Liver (tissue), 9 donors: ENCODE measurements around the gene NEAT1. TPM values are rescaled to one million over a fixed set of nuclear protein-coding genes. Genes with fewer than 3 reads are reported as not detected.

Experiments
- DNase-seq: peaks from one replicate; pipeline ENCODE4 v3.0.0-alpha.2; 2017; ENCODE audit warnings: low spot score
- H3K27ac ChIP-seq, 2 donors: one replicate each; pipeline ENCODE4 v1.7.0; 2013; ENCODE audit warnings: inconsistent platforms in 2 of 2, low read length in 2 of 2, control low read depth in 1 of 2, low read depth in 1 of 2, mild to moderate bottlenecking in 1 of 2
- H3K27me3 ChIP-seq, 4 donors: one replicate each; pipeline versions ENCODE4 v1.6.1 to v1.7.0; 2013; ENCODE audit warnings: low read length in 3 of 4, inconsistent platforms in 1 of 4, mild to moderate bottlenecking in 1 of 4, moderate library complexity in 1 of 4; ENCODE audit not compliant: control insufficient read depth in 4 of 4, insufficient read depth in 4 of 4
- H3K36me3 ChIP-seq, 4 donors: one replicate each; pipeline versions ENCODE4 v1.6.1 to v1.7.0; 2013; ENCODE audit warnings: low read length in 3 of 4, mild to moderate bottlenecking in 3 of 4, low read depth in 1 of 4, moderate library complexity in 1 of 4; ENCODE audit not compliant: control insufficient read depth in 4 of 4, insufficient read depth in 3 of 4
- H3K4me1 ChIP-seq, 4 donors: one replicate each; pipeline versions ENCODE4 v1.6.1 to v1.7.0; 2013; ENCODE audit warnings: low read length in 3 of 4, mild to moderate bottlenecking in 3 of 4, moderate library complexity in 1 of 4; ENCODE audit not compliant: control insufficient read depth in 4 of 4, insufficient read depth in 4 of 4
- H3K4me3 ChIP-seq, 3 donors: one replicate each; pipeline versions ENCODE4 v1.6.1 to v1.7.0; 2013; ENCODE audit warnings: low read length in 3 of 3, control low read depth in 1 of 3, low read depth in 1 of 3, mild to moderate bottlenecking in 1 of 3
- H3K9ac ChIP-seq, 2 donors: one replicate each; pipeline ENCODE4 v1.7.0; 2013; ENCODE audit warnings: low read length in 2 of 2, mild to moderate bottlenecking in 2 of 2, moderate library complexity in 2 of 2, control low read depth in 1 of 2, low read depth in 1 of 2
- H3K9me3 ChIP-seq, 4 donors: one replicate each; pipeline versions ENCODE4 v1.6.1 to v1.7.0; 2013; ENCODE audit warnings: low read length in 3 of 4; ENCODE audit not compliant: control insufficient read depth in 4 of 4
- EGR1 ChIP-seq, 2 donors: IDR thresholded peaks; 2 replicates each; pipeline ENCODE4 v1.6.1; 2016 to 2018; ENCODE audit warnings: antibody characterized with exemption in 2 of 2, low read depth in 2 of 2
- FOXA1 ChIP-seq: IDR thresholded peaks from 2 replicates; pipeline ENCODE4 v1.6.1; 2016; ENCODE audit warnings: antibody characterized with exemption
- GABPA ChIP-seq, 2 donors: IDR thresholded peaks in 1 of 2; conservative IDR thresholded peaks in 1 of 2; 2 replicates each; pipeline ENCODE4 v1.6.1; 2016; ENCODE audit warnings: antibody characterized with exemption in 2 of 2, mild to moderate bottlenecking in 1 of 2, moderate library complexity in 1 of 2
- HNF4A ChIP-seq, 2 donors: conservative IDR thresholded peaks; 2 replicates each; pipeline ENCODE4 v1.6.1; 2016; ENCODE audit warnings: antibody characterized with exemption in 2 of 2, mild to moderate bottlenecking in 2 of 2
- HNF4G ChIP-seq: IDR thresholded peaks from 2 replicates; pipeline ENCODE4 v1.6.1; 2016; ENCODE audit warnings: antibody characterized with exemption
- JUND ChIP-seq, 2 donors: IDR thresholded peaks; 2 replicates each; pipeline ENCODE4 v1.6.1; 2016; ENCODE audit warnings: antibody characterized with exemption in 2 of 2
- MAX ChIP-seq: IDR thresholded peaks from 2 replicates; pipeline ENCODE4 v1.6.1; 2016; ENCODE audit warnings: antibody characterized with exemption
- NR2F2 ChIP-seq: IDR thresholded peaks from 2 replicates; pipeline ENCODE4 v1.6.1; 2016; ENCODE audit warnings: antibody characterized with exemption
- RAD21 ChIP-seq, 2 donors: IDR thresholded peaks; 2 replicates each; pipeline ENCODE4 v1.6.1; 2016; ENCODE audit warnings: antibody characterized with exemption in 2 of 2, mild to moderate bottlenecking in 2 of 2
- REST ChIP-seq: IDR thresholded peaks from 2 replicates; pipeline ENCODE4 v1.6.1; 2016; ENCODE audit warnings: antibody characterized with exemption, mild to moderate bottlenecking
- RXRA ChIP-seq, 2 donors: IDR thresholded peaks; 2 replicates each; pipeline ENCODE4 v1.6.1; 2017 to 2018; ENCODE audit warnings: antibody characterized with exemption in 2 of 2, mild to moderate bottlenecking in 1 of 2
- YY1 ChIP-seq: IDR thresholded peaks from 2 replicates; pipeline ENCODE4 v1.6.1; 2016; ENCODE audit warnings: antibody characterized with exemption, mild to moderate bottlenecking
- ZBTB33 ChIP-seq: IDR thresholded peaks from 2 replicates; pipeline ENCODE4 v1.6.1; 2016; ENCODE audit warnings: antibody characterized with exemption
- WGBS: extraction: QIAGEN DNeasy Blood & Tissue Kit; methylation state at CpG from one replicate; pipeline ENCODE4 v1.1.7; 2013; 5-methylcytosine and 5-hydroxymethylcytosine counted together
- polyA plus RNA-seq, 2 donors: library from polyadenylated mRNA; stranded (reverse) in 1 of 2; unstranded in 1 of 2; fragments of 200-250 nt in 1 of 2; fragments of >200 nt in 1 of 2; fragmentation: Nextera tagmentation in 1 of 2; extraction: Ambion mirVana in 1 of 2; gene quantifications; one replicate each; pipeline versions ENCODE4 v1.2.1 to v1.2.3, GENCODE V29; 2013 to 2015
- total RNA-seq, 2 donors: library from RNA; depleted of rRNA; stranded (reverse); fragments of >200 nt; gene quantifications; one replicate each; pipeline ENCODE4 v1.2.3, GENCODE V29; 2014
- donor health status: healthy.
- donor health status: healthy.
- donor health status: healthy.
- donor health status: healthy.
- donor health status: healthy.

Gene NEAT1
- total and polyA plus RNA-seq, 4 donors = 29.6 to 1,968 (median 80.8) TPM

DNA sequence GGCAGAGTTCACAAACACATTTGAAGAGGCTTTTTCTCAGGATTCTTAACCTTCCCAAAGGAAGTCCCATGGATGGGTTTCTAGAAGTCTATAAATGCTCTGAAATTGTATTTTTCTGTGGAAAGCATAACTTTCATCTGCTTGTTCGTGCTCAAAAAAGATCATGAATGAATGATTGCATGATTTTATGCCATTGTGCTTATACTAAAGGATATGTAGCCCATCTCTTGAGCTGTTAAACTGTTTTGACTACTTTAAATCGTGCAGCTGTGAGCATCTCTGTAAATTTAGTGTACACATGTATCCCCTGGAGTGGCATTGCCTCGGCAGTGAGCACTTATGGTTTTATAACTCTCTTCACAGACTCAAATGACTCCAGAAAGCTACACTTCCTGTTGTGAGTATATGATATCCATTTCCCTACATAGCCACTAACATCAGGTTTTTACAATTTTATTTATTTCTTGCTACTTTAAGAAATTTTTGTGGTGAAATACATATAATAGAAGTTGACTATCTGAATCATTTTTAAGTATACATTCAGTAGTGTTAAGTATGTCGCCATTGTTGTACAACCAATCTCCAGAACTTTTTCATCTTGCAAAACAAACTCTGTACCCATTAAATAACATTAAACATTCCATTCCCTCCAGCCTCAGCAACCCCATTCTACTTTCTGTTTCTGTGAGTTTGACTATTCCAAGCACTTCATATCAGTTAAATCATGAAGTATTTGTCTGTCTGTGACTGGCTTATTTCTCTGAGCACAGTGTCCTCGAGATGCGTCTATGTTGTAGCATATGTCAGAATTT lies 8.0 kb downstream of the NEAT1 start:
- H3K9me3 ChIP-seq = no peaks in the 10 kb centered on the region
- DNase-seq = no peak
- WGBS = 11% methylated on average over 6 of the region's 6 CpGs
- peak overlapping the region; percentile 4 to 51 for H3K9ac ChIP-seq
- TF ChIP-seq JUND (IDR thresholded peaks at IDR 0.05) = peak in 1 of 2 donors; percentile 35
- TF ChIP-seq RAD21 (IDR thresholded peaks at IDR 0.05) = no peak
- TF ChIP-seq NR2F2 = peak; percentile 1
- H3K4me1 ChIP-seq = peaks cover 0 to 48% (median 24%) of the 10 kb centered on the region in 4 donors
- H3K27ac ChIP-seq = peak overlapping the region; percentile 99 to 100
- peak overlapping the region in 1 of 3 donors; percentile 0 for H3K4me3 ChIP-seq
- H3K27me3 ChIP-seq = no peaks in the 10 kb centered on the region
- H3K36me3 ChIP-seq = peaks cover 0 to 12% (median 8%) of the 10 kb centered on the region in 4 donors

DNA sequence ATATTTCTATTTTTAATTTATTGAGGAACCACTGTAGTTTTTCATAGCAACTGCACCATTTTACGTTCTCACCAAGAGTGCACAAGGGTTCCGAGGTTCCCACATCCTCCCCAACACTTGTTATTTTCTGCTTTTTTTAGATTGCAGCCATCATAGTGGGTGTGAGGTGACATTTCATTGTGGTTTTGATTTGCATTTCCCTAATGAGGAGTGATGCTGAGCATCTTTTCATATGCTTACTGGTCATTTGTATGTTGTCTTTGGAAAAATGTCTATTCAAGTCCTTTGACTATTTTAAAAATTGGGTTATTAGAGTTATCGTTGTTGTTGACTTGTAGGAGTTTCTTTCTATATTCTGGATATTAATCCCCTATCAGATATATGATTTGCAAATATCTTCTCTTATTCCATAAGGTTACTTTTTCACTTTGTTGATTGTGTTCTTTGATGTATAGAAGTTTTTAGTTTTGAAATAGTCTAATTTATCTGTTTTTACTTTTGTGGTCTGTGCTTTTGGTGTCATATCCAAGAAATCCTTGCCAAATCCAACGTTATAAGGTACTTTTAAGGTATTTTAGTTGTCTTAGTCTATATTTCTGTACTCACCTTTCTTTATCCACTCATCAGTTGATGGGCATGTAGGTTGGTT lies 9.0 kb downstream of the NEAT1 start:
- Histone ChIP-seq H3K36me3 (peaks cover 0 to 13% (median 9%) of the 10 kb centered on the region in 4 donors), H3K9me3 (no peaks in the 10 kb centered on the region), H3K4me3 (no peak overlapping the region), H3K9ac (peak overlapping the region in 1 of 2 donors; percentile 30), H3K4me1 (peaks cover 0 to 51% (median 23%) of the 10 kb centered on the region in 4 donors), H3K27ac (peak overlapping the region; percentile 40 to 46), H3K27me3 (no peaks in the 10 kb centered on the region)
- DNase-seq = no peak
- 19% methylated on average over 4 of the region's 4 CpGs for WGBS
- TF ChIP-seq RAD21 (IDR thresholded peaks at IDR 0.05) (no peak), REST (no peak), YY1 (peak; percentile 29), JUND (IDR thresholded peaks at IDR 0.05) (peak in 1 of 2 donors; percentile 5), RXRA (IDR thresholded peaks at IDR 0.05) (no peak), NR2F2 (no peak), FOXA1 (no peak), HNF4G (no peak)

GRCh38 chr11:65432100-65432650 lies 9.6 kb downstream of the NEAT1 start:
- H3K4me1 ChIP-seq = peaks cover 0 to 53% (median 20%) of the 10 kb centered on the region in 4 donors
- H3K36me3 ChIP-seq = peaks cover 0 to 15% (median 11%) of the 10 kb centered on the region in 4 donors
- H3K9me3 ChIP-seq = no peaks in the 10 kb centered on the region
- no peak overlapping the region for H3K9ac ChIP-seq
- H3K27ac ChIP-seq = peak overlapping the region; percentile 40 to 46
- no peak overlapping the region for H3K4me3 ChIP-seq
- no peak for DNase-seq
- 27% methylated on average over 2 of the region's 2 CpGs for WGBS
- TF ChIP-seq EGR1 (IDR thresholded peaks at IDR 0.05; ENCODE audit: low read depth in 2 of 2) (no peak), HNF4G (peak; percentile 31), MAX (no peak), ZBTB33 (no peak), JUND (IDR thresholded peaks at IDR 0.05) (no peak), RXRA (IDR thresholded peaks at IDR 0.05) (no peak), NR2F2 (no peak), HNF4A (conservative IDR thresholded peaks at IDR 0.05) (no peak), YY1 (peak; percentile 12), GABPA (IDR thresholded peaks at IDR 0.05 in 1 of 2, conservative IDR thresholded peaks at IDR 0.05 in 1 of 2) (no peak)
- no peaks in the 10 kb centered on the region for H3K27me3 ChIP-seq
